AG09319 (cell line): ENCODE results near the gene NHLRC4.

ENCODE experiments used
- DNase-seq: peaks from one replicate; pipeline ENCODE4 v3.0.0-alpha.2; 2010; ENCODE audit warnings: low read depth; ENCODE audit errors: extremely low read depth
- TF ChIP-seq, protein P1 (sequence below): IDR thresholded peaks from 2 replicates; pipeline ENCODE4 v1.5.1; 2011; ENCODE audit warnings: low read depth, mild to moderate bottlenecking, inconsistent platforms, low read length, moderate library complexity

Gene NHLRC4

GRCh38 chr16:540645-541340 is 26.0 kb upstream of the NHLRC4 start:
- no peak for DNase-seq
- TF ChIP-seq, protein P1, sequence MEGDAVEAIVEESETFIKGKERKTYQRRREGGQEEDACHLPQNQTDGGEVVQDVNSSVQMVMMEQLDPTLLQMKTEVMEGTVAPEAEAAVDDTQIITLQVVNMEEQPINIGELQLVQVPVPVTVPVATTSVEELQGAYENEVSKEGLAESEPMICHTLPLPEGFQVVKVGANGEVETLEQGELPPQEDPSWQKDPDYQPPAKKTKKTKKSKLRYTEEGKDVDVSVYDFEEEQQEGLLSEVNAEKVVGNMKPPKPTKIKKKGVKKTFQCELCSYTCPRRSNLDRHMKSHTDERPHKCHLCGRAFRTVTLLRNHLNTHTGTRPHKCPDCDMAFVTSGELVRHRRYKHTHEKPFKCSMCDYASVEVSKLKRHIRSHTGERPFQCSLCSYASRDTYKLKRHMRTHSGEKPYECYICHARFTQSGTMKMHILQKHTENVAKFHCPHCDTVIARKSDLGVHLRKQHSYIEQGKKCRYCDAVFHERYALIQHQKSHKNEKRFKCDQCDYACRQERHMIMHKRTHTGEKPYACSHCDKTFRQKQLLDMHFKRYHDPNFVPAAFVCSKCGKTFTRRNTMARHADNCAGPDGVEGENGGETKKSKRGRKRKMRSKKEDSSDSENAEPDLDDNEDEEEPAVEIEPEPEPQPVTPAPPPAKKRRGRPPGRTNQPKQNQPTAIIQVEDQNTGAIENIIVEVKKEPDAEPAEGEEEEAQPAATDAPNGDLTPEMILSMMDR = no peak

GRCh38 chr16:543301-544164 is 23.3 kb upstream of the NHLRC4 start:
- TF ChIP-seq, protein P1 = no peak
- DNase-seq = no peak

DNA sequence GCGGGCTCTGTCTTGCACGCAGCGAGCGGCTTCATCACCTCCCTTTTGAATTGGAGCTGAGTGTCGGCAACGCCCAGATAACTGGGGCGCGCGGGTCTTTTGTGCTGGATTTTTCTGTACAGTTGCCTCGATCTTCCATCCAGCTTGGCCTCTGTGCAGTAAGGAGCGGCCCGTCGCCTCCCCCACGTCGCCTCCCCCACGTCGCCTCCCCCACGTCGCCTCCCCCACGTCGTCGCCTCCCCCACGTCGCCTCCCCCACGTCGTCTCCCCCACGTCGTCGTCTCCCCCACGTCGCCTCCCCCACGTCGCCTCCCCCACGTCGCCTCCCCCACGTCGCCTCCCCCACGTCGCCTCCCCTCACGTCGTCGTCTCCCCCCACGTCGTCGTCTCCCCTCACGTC is 22.3 kb upstream of the NHLRC4 start:
- no peak for DNase-seq
- TF ChIP-seq, protein P1 = no peak

- TF ChIP-seq, protein P1 = peak; percentile 45
- no peak for DNase-seq
Measured at GRCh38 chr16:546909-547770, 19.7 kb upstream of the NHLRC4 start.

- DNase-seq = no peak
- TF ChIP-seq, protein P1 = no peak
Measured at GRCh38 chr16:548586-548985, 18.2 kb upstream of the NHLRC4 start.

- TF ChIP-seq, protein P1 = no peak; the same call in 1 of the 2 replicates
- DNase-seq = no peak
Measured at GRCh38 chr16:549544-550263, 17.1 kb upstream of the NHLRC4 start.
